ENCODE measurements around the gene NR2F1-AS1.
"Not testable (repeated sequence)": the region's sequence is repeated elsewhere in the genome, so short reads cannot be mapped to it uniquely, and the experiment has no call there.

The NR2F1-AS1 gene

GRCh38 chr5:93402451-93402850 lies 178.6 kb downstream of the NR2F1-AS1 start:
- no peaks in the 10 kb centered on the region for H3K4me1 Mint-ChIP-seq (ENCODE audit: low read depth)
- peaks cover 9% of the 10 kb centered on the region for H3K27me3 Mint-ChIP-seq
- DNase-seq: no peak
- H3K36me3 Mint-ChIP-seq (ENCODE audit: low read depth): no peaks in the 10 kb centered on the region
- no peak overlapping the region for H3K4me3 Mint-ChIP-seq
- H3K27ac Mint-ChIP-seq: no peak overlapping the region
- peaks cover 3% of the 10 kb centered on the region for H3K9me3 Mint-ChIP-seq

GRCh38 chr5:93401634-93402213 lies 179.3 kb downstream of the NR2F1-AS1 start:
- no peak overlapping the region for H3K27ac Mint-ChIP-seq
- H3K9me3 Mint-ChIP-seq: peaks cover 4% of the 10 kb centered on the region
- peaks cover 9% of the 10 kb centered on the region for H3K27me3 Mint-ChIP-seq

DNA sequence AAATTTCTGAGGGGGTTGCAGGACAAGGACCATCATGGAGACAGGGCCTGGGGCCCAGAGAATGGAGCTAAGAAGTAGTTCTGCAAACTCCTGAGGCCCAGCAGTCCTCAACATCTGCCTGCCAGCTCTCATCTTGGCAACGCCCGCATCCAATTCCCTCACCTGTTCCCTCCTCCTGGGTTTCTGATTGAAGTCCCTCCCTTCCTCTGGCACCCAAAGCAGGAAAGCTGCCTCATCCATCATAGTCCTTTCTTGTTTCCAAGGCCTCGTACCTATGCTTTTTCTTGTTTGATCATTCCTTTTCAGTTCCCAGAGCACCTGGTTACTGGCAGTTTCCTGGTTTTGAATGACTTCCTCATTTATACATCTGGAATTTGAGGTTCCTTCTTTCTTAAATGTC lies 181.3 kb downstream of the NR2F1-AS1 start:
- Mint-ChIP-seq H3K27me3 (peaks cover 9% of the 10 kb centered on the region), H3K4me3 (no peak overlapping the region), H3K9me3 (peaks cover 4% of the 10 kb centered on the region), H3K27ac (no peak overlapping the region), H3K36me3 (ENCODE audit: low read depth) (no peaks in the 10 kb centered on the region), H3K4me1 (ENCODE audit: low read depth) (no peaks in the 10 kb centered on the region)
- DNase-seq: no peak

More at GRCh38 chr5:93401634-93402213, 179.3 kb downstream of the NR2F1-AS1 start:
- Mint-ChIP-seq H3K4me1 (ENCODE audit: low read depth) (no peaks in the 10 kb centered on the region), H3K36me3 (ENCODE audit: low read depth) (no peaks in the 10 kb centered on the region), H3K4me3 (no peak overlapping the region)
- no peak for DNase-seq

DNA sequence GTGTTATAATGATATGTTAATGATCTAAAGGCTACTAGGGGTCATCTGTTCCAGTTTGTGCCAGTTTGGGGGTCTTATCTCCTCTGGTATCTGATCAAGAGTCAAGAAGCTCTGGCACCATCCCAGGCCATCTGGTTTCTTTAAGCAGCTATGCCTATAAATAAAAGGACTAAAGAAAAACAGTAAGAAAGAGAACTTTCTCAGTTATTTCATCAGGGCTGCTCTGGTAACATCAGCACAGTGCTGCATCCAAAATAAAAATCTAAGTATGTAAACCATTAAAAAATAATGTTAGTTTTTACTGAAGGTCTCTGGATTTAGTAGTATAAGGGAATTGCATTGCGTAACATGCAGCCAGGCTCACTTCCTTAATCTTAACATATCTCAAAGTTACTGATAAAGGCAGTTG lies 185.0 kb downstream of the NR2F1-AS1 start:
- H3K4me1 Mint-ChIP-seq (ENCODE audit: low read depth): no peaks in the 10 kb centered on the region
- no peaks in the 10 kb centered on the region for H3K36me3 Mint-ChIP-seq (ENCODE audit: low read depth)
- DNase-seq: no peak
- H3K4me3 Mint-ChIP-seq: no peak overlapping the region
- no peak overlapping the region for H3K27ac Mint-ChIP-seq
- H3K27me3 Mint-ChIP-seq: no peaks in the 10 kb centered on the region
- H3K9me3 Mint-ChIP-seq: peaks cover 6% of the 10 kb centered on the region

- H3K36me3 Mint-ChIP-seq (ENCODE audit: low read depth): no peaks in the 10 kb centered on the region
- H3K4me1 Mint-ChIP-seq (ENCODE audit: low read depth): no peaks in the 10 kb centered on the region
- no peak for DNase-seq
- no peaks in the 10 kb centered on the region for H3K27me3 Mint-ChIP-seq
- peaks cover 6% of the 10 kb centered on the region for H3K9me3 Mint-ChIP-seq
- no peak overlapping the region for H3K27ac Mint-ChIP-seq
- H3K4me3 Mint-ChIP-seq: no peak overlapping the region
Measured at GRCh38 chr5:93395010-93395409, 186.0 kb downstream of the NR2F1-AS1 start.

DNA sequence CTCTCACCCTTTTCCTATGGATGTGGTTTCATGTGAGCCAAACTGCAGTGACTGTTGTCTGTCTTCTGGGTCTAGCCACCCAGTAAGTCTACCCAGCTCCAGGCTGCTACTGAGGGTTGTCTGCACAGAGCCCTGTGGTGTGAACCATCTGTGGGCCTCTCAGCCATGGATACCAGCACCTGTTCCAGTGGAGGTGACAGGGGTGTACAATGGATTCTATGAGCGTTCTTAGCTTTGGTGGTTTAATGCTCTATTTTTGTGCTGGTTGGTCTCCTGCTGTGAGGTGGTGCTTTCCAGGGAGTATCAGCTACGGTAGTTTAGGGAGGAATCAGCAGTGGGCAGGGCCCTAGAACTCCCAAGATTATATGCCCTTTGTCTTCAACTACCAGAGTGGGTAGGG lies 186.7 kb downstream of the NR2F1-AS1 start:
- Mint-ChIP-seq H3K36me3 (ENCODE audit: low read depth) (no peaks in the 10 kb centered on the region), H3K27me3 (no peaks in the 10 kb centered on the region), H3K4me3 (no peak overlapping the region), H3K9me3 (peaks cover 6% of the 10 kb centered on the region), H3K27ac (no peak overlapping the region), H3K4me1 (ENCODE audit: low read depth) (no peaks in the 10 kb centered on the region)
- DNase-seq: no peak

- H3K36me3 Mint-ChIP-seq (ENCODE audit: low read depth); H3K27ac Mint-ChIP-seq; H3K27me3 Mint-ChIP-seq; H3K4me1 Mint-ChIP-seq (ENCODE audit: low read depth); H3K4me3 Mint-ChIP-seq; H3K9me3 Mint-ChIP-seq; DNase-seq: not testable (repeated sequence)
Measured at GRCh38 chr5:93391169-93391568, 189.8 kb downstream of the NR2F1-AS1 start.

DNA sequence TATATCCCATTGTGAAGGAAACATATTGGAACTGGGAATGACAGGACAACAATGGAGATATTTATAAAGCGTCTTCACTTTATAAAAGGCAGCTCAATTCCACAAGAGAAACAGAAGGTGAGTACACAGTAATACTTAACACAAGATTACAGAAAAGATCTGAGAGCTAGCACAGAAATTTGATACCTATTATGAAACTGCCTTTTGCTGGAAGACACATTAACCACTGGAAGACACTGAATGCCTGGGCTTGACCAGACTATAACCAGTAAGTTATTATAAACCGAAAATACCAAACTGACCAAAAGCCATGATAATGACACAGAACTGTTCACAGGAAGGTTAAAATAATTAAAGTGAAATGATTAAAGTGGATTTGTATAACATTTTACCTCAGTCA lies 195.4 kb downstream of the NR2F1-AS1 start:
- no peak overlapping the region for H3K27ac Mint-ChIP-seq
- no peak overlapping the region for H3K4me3 Mint-ChIP-seq
- H3K9me3 Mint-ChIP-seq: peaks cover 3% of the 10 kb centered on the region
- no peaks in the 10 kb centered on the region for H3K36me3 Mint-ChIP-seq (ENCODE audit: low read depth)
- H3K27me3 Mint-ChIP-seq: no peaks in the 10 kb centered on the region
- no peaks in the 10 kb centered on the region for H3K4me1 Mint-ChIP-seq (ENCODE audit: low read depth)
- no peak for DNase-seq

DNA sequence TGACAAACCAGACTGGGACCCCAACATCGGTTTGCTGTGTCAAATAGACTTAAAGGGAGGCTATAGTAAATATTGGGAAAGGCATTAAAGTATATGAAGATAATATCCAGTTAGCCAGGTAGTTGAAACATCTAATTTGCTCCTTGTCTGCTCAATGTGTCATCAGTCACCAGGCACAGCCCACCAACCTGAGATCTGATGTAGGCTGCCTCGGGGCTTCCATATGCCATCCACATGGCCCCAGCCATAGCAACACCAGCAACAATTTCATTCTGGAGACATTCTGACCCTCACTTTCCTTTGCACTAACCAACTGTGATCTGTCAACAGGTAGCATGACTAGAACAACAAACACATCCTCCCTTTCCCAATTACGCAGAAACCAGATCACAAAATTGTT lies 196.0 kb downstream of the NR2F1-AS1 start:
- Mint-ChIP-seq H3K36me3 (ENCODE audit: low read depth) (no peaks in the 10 kb centered on the region), H3K9me3 (peaks cover 3% of the 10 kb centered on the region), H3K4me3 (no peak overlapping the region), H3K27me3 (no peaks in the 10 kb centered on the region), H3K27ac (no peak overlapping the region), H3K4me1 (ENCODE audit: low read depth) (no peaks in the 10 kb centered on the region)
- DNase-seq: no peak

DNA sequence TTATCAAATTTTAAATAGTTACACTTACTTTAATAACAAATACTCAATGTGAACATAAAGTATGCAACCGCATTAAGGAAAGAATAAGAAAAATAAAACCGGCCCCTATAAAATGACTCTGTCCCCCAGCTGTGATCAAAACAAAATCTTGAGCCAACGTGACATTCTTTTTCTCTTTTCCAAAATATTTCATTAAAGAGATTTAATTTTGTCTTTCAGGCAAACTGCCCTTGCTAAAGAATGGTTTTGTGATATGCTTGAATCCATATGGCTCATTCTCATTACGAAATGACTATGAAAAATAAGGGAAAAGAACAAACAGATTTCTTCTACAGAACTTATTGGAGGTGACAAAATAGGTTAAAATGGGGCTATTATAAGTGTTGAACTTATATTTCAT lies 197.0 kb downstream of the NR2F1-AS1 start:
- H3K27ac Mint-ChIP-seq: no peak overlapping the region
- H3K36me3 Mint-ChIP-seq (ENCODE audit: low read depth): no peaks in the 10 kb centered on the region
- no peak for DNase-seq
- no peaks in the 10 kb centered on the region for H3K4me1 Mint-ChIP-seq (ENCODE audit: low read depth)
- no peak overlapping the region for H3K4me3 Mint-ChIP-seq
- H3K9me3 Mint-ChIP-seq: peaks cover 2% of the 10 kb centered on the region
- H3K27me3 Mint-ChIP-seq: no peaks in the 10 kb centered on the region

DNA sequence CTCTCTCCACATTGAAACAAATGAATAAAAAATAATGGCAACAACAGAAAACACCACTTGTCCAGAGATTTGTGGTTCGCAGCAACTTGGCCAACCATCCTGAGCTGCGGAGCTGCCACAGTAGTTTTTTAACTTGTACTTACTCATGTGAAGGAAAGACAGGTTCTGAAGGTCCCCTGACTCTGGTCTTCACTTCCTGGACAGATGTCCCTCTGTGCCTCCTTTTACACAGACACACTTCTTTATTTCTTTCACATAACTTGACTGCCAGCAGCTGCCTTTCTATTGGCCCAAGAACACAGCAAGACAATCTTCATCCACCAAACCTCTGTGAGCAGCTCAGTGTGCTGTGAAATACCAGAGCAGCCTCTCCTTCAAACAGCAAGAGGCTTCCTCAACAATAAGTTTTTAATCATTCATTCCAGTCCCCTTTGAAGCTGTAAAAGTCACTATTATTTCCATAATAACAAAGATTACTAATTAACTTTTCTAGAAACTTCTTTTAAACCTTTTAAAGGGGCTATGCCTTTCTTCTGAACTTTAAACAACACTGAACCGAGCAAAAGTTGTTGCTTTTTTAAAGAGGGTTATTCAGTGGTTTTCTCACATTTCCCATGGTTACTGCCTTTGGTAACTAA lies 198.7 kb downstream of the NR2F1-AS1 start:
- H3K4me1 Mint-ChIP-seq (ENCODE audit: low read depth): no peaks in the 10 kb centered on the region
- H3K36me3 Mint-ChIP-seq (ENCODE audit: low read depth): no peaks in the 10 kb centered on the region
- H3K4me3 Mint-ChIP-seq: no peak overlapping the region
- no peak overlapping the region for H3K27ac Mint-ChIP-seq
- H3K27me3 Mint-ChIP-seq: no peaks in the 10 kb centered on the region
- H3K9me3 Mint-ChIP-seq: no peaks in the 10 kb centered on the region
- DNase-seq: no peak

GRCh38 chr5:93381057-93381456 lies 200.0 kb downstream of the NR2F1-AS1 start:
- no peak overlapping the region for H3K27ac Mint-ChIP-seq
- no peak overlapping the region for H3K4me3 Mint-ChIP-seq
- no peaks in the 10 kb centered on the region for H3K4me1 Mint-ChIP-seq (ENCODE audit: low read depth)
- no peak for DNase-seq
- H3K36me3 Mint-ChIP-seq (ENCODE audit: low read depth): no peaks in the 10 kb centered on the region
- H3K27me3 Mint-ChIP-seq: no peaks in the 10 kb centered on the region
- no peaks in the 10 kb centered on the region for H3K9me3 Mint-ChIP-seq

DNA sequence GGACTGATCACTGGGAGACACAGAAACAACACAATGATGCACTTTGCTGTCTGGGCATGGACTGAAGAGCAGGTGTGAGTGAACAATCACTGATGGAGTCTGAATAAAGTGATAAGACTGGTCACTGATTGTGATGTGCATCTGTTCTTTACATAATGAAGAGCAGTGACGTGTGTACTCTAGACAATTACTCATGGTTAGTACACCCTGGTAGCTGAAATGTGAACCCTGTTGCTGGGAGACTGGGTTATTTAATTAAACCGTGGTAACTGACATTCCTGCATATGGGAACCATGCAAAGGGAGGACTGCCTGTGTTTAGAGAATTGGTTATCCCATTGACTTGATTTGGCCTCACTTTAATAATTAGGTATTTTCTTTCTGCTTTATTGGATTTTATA lies 202.9 kb downstream of the NR2F1-AS1 start:
- Mint-ChIP-seq H3K4me1 (ENCODE audit: low read depth) (no peaks in the 10 kb centered on the region), H3K36me3 (ENCODE audit: low read depth) (no peaks in the 10 kb centered on the region), H3K4me3 (no peak overlapping the region), H3K9me3 (no peaks in the 10 kb centered on the region), H3K27ac (no peak overlapping the region), H3K27me3 (no peaks in the 10 kb centered on the region)
- DNase-seq: no peak

DNA sequence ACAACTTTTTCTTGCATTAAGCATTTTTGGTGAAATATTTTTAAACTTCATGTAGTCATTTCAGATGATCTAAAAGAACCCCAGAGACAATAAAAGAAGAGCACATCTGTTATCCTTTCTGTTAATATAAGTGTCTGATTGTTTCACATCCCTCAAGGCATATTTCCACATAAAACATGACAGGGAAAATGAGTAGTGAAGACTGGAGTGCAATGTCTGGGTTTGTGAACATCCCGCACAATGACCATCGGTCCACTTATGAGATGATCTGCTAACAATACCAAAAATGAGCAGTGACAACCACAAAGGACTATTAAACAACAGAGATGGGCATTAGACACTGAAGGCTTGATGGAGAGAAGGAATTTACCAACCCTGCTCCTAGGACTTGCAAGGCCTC lies 209.1 kb downstream of the NR2F1-AS1 start:
- Mint-ChIP-seq H3K4me3 (no peak overlapping the region), H3K27me3 (no peaks in the 10 kb centered on the region), H3K9me3 (peaks cover 2% of the 10 kb centered on the region), H3K27ac (no peak overlapping the region), H3K36me3 (ENCODE audit: low read depth) (no peaks in the 10 kb centered on the region), H3K4me1 (ENCODE audit: low read depth) (no peaks in the 10 kb centered on the region)
- no peak for DNase-seq

GRCh38 chr5:93364378-93364777 lies 216.6 kb downstream of the NR2F1-AS1 start:
- H3K4me3 Mint-ChIP-seq: no peak overlapping the region
- H3K27me3 Mint-ChIP-seq: no peaks in the 10 kb centered on the region
- H3K36me3 Mint-ChIP-seq (ENCODE audit: low read depth): no peaks in the 10 kb centered on the region
- no peak for DNase-seq
- no peaks in the 10 kb centered on the region for H3K9me3 Mint-ChIP-seq
- H3K27ac Mint-ChIP-seq: no peak overlapping the region
- no peaks in the 10 kb centered on the region for H3K4me1 Mint-ChIP-seq (ENCODE audit: low read depth)

Measured in activated T-cell treated with anti-CD3 and anti-CD28 coated beads, Interleukin-2, amount 50 U/mL, for 24 hours (primary cell).